A673 (cell line): ENCODE measurements around the gene C2orf92. TPM values are rescaled to one million over a fixed set of nuclear protein-coding genes. Genes with fewer than 3 reads are reported as not detected.

ENCODE experiments used
- BruUV-seq: library from RNA; stranded (reverse); fragments of 400-500 nt; replicated peaks from 2 replicates; lab custom pipeline; 2021; lab: Mats Ljungman, UMichigan
- CTCF ChIA-PET: fragments of 300-600 bp; sonication (Branson Sonifier 250); formaldehyde crosslinking; loops from one replicate; lab custom pipeline; 2022; ENCODE audit warnings: antibody characterized with exemption; lab: Charles Lee
- POLR2A ChIA-PET: fragments of 300-600 bp; sonication (Branson Sonifier 250); formaldehyde crosslinking; loops from one replicate; lab custom pipeline; 2022; ENCODE audit warnings: antibody characterized with exemption; ENCODE audit not compliant: low non-redundant PET; lab: Charles Lee
- DNase-seq: peaks from one replicate; pipeline ENCODE4 v3.0.0-alpha.2; 2015; ENCODE audit warnings: low spot score
- H3K27ac ChIP-seq: fragments of 200-600 bp; sonication (generic); 2 replicates; pipeline ENCODE4 v1.5.1; 2016; ENCODE audit warnings: mixed run types, low read depth, mild to moderate bottlenecking, mixed read lengths, antibody characterized with exemption, low read length; ENCODE audit not compliant: poor library complexity, severe bottlenecking
- H3K27me3 ChIP-seq: fragments of 200-600 bp; sonication (generic); replicated peaks from 2 replicates; pipeline ENCODE4 v1.6.1; 2017; ENCODE audit warnings: mixed run types, low read depth, mild to moderate bottlenecking, mixed read lengths, antibody characterized with exemption, low read length; ENCODE audit not compliant: insufficient read depth, poor library complexity
- H3K36me3 ChIP-seq: fragments of 200-600 bp; sonication (generic); 2 replicates; pipeline ENCODE4 v1.6.1; 2016; ENCODE audit warnings: mixed run types, mild to moderate bottlenecking, mixed read lengths, antibody characterized with exemption, low read length; ENCODE audit not compliant: insufficient read depth, poor library complexity, severe bottlenecking
- H3K4me1 ChIP-seq: fragments of 200-600 bp; sonication (generic); 2 replicates; pipeline ENCODE4 v1.6.1; 2017; ENCODE audit warnings: mixed run types, mild to moderate bottlenecking, mixed read lengths, antibody characterized with exemption, low read length; ENCODE audit not compliant: insufficient read depth, poor library complexity, severe bottlenecking
- H3K4me3 ChIP-seq: fragments of 200-600 bp; sonication (generic); 2 replicates; pipeline ENCODE4 v1.5.1; 2016; ENCODE audit warnings: low read depth, mixed run types, mild to moderate bottlenecking, mixed read lengths, low read length; ENCODE audit not compliant: poor library complexity, severe bottlenecking
- H3K9me3 ChIP-seq: fragments of 200-600 bp; sonication (generic); 2 replicates; pipeline ENCODE4 v1.6.1; 2016; ENCODE audit warnings: mixed run types, low read depth, mild to moderate bottlenecking, mixed read lengths, antibody characterized with exemption, low read length; ENCODE audit not compliant: poor library complexity, severe bottlenecking
- EZH2 ChIP-seq: fragments of 200-600 bp; sonication (generic); IDR thresholded peaks from 2 replicates; pipeline ENCODE4 v1.6.1; 2017; ENCODE audit warnings: borderline replicate concordance, low read depth, mild to moderate bottlenecking, mixed read lengths, antibody characterized with exemption, low read length; ENCODE audit not compliant: poor library complexity, severe bottlenecking
- intact Hi-C: fragments of 100-400 bp; cut with micrococcal nuclease; formaldehyde crosslinking; loops from one replicate; pipeline ENCODE4 v1.10.0; 2022; ENCODE audit not compliant: unreplicated experiment
- total RNA-seq: library from RNA; stranded (reverse); gene quantifications from 2 replicates; pipeline ENCODE4 v1.2.3, GENCODE V29; 2021
- TF ChIP-seq, protein P1 (sequence below): fragments of 300-800, 200-600 bp; sonication (generic); conservative IDR thresholded peaks from 2 replicates; pipeline ENCODE4 v1.5.1; 2017; ENCODE audit warnings: low read depth, mild to moderate bottlenecking, antibody characterized with exemption, low read length, moderate library complexity, mixed read lengths

C2orf92 gene
- total RNA-seq, 1 experiment from 2014 or later: 3.7 TPM

DNA sequence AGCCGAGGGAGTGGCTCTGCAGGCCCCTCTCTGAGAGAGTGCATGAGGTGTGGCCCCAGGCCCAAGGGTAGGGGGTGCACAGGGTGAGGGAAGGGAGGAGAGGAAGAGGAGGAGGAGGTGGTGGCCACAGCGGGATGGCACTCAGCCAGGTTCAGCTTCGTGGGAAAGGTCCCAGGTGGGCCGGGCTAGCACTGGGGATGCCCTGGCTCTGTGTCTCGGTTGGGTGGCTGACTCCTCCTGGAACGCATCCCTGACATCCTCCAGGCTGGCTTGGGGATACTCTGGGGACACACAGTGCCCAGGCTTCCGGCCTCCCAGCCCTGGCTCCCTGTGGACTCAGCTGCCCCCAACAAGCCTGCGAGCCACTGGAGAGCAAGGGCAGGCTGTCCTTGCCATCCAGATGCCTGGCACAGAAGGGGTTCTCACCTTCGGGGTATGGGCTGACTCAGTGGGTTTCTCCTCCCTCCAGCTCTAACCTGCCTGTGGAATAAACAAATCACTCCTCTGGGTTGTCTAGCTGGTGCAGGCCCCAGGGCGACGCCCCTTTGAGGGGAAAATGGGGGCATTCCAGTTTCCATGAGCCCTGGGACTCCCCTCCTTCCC lies 43.3 kb downstream of the C2orf92 start:
- Histone ChIP-seq H3K27ac (no peak overlapping the region), H3K27me3 (no peaks in the 10 kb centered on the region), H3K36me3 (no peaks in the 10 kb centered on the region), H3K4me1 (no peaks in the 10 kb centered on the region), H3K4me3 (no peak overlapping the region), H3K9me3 (no peaks in the 10 kb centered on the region)
- intact Hi-C loops: no loop called here
- ChIA-PET CTCF (no interaction called here), POLR2A (no interaction called here)
- DNase-seq: no peak
- no peak for TF ChIP-seq EZH2
- TF ChIP-seq, protein P1, sequence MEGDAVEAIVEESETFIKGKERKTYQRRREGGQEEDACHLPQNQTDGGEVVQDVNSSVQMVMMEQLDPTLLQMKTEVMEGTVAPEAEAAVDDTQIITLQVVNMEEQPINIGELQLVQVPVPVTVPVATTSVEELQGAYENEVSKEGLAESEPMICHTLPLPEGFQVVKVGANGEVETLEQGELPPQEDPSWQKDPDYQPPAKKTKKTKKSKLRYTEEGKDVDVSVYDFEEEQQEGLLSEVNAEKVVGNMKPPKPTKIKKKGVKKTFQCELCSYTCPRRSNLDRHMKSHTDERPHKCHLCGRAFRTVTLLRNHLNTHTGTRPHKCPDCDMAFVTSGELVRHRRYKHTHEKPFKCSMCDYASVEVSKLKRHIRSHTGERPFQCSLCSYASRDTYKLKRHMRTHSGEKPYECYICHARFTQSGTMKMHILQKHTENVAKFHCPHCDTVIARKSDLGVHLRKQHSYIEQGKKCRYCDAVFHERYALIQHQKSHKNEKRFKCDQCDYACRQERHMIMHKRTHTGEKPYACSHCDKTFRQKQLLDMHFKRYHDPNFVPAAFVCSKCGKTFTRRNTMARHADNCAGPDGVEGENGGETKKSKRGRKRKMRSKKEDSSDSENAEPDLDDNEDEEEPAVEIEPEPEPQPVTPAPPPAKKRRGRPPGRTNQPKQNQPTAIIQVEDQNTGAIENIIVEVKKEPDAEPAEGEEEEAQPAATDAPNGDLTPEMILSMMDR: no peak
- no TSS peak for BruUV-seq

DNA sequence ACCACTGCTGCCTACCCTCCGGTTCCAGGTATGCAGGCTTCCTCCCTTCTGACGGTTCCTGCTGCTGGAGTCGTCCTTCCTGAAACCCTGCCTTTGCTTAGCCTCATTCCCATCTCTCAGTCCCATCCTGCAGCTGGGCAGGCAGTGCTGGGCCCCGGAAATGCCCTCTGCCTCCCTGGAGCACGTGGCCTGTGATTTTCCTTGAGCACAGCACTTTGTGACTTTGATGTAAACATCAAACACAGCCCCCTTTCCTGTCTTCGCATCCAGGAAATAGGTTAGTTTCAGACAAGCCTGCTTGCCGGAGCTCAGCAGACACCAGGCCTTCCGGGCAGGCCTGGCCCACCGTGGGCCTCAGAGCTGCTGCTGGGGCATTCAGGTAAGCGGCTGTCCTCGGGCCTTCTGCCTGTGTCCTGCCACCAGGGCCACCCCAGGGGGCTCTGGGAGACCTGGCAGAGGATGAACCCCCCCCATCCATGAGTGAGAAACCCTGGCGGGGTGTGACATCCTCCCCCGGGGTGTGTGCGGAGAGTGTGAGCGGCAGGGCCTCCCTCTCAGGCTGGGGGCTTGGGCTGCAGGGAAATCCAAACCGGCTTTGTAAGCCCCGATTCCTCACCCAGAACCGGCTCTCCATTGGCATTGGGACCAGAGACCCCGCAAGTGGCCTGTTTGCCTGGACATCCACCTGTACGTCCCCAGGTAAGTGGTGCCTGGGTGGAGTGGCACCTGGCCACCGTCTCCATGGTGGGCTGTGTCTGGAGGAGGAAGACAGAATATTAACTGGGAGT lies 44.0 kb downstream of the C2orf92 start, which contains the start of gene ZAP70:
TSS of gene ZAP70 (plus strand) at position 281 of the 788 bp plus-strand sequence. CDS start 10,461 bp downstream, outside the sequence.
- TF ChIP-seq, protein P1: no peak
- no peak for TF ChIP-seq EZH2
- ChIA-PET CTCF (no interaction called here), POLR2A (no interaction called here)
- no peak for DNase-seq
- no peak within 1 kb of the TSS for H3K4me3 ChIP-seq
- H3K9me3 ChIP-seq: no peaks in the 10 kb centered on the region
- H3K4me1 ChIP-seq: no peaks in the 10 kb centered on the region
- H3K27ac ChIP-seq: no peak within 1 kb of the TSS
- H3K27me3 ChIP-seq: no peaks in the 10 kb centered on the region
- intact Hi-C loops: no loop called here
- no peaks in the 10 kb centered on the region for H3K36me3 ChIP-seq
- no TSS peak for BruUV-seq

DNA sequence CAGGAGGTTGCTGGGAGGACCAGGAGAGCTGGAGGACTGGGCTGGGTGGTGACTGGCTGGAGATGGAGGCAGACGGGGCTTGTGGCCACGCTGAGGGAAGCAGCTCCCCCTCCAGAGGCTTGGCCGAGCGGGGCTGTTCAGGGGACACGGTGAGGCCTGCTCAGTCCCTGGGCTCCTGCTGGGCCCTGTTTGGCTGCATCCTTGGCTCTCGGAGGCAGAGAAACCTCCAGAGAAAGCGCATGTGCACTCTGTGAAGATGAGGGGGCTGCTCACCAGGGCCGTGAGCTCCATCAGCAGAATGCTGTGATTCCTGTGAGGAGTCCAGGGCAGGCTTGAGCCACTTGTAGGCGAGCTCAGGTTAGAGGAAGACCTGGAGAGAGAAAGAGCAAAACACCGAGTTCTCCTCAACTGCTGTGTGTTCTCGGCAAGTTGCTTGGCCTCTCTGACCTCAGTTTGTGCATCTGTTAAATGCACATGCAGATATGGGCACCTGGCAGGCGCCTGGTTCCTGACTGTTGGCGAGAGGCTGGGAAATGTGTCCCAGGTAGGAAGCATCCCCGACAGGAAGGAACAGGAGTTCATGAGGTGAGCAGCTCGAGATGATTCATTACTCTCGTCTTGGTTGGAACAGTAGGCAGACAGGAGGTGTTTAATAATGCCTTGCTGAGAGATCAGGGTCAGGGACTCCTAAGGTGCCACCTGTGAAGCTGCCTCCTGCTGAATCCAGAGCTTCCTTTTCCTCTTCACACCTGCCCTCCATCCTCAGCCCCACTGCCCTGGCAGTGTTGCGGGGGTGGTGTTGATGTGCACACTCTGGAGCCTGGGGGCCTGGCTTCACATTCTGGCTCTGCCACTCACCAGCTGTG lies 44.8 kb downstream of the C2orf92 start:
- Histone ChIP-seq H3K9me3 (no peaks in the 10 kb centered on the region), H3K4me1 (no peaks in the 10 kb centered on the region), H3K27ac (no peak overlapping the region), H3K27me3 (no peaks in the 10 kb centered on the region), H3K4me3 (no peak overlapping the region), H3K36me3 (no peaks in the 10 kb centered on the region)
- ChIA-PET CTCF (no interaction called here), POLR2A (no interaction called here)
- BruUV-seq: no TSS peak
- no peak for DNase-seq
- TF ChIP-seq, protein P1: no peak
- no peak for TF ChIP-seq EZH2
- intact Hi-C loops: no loop called here
